PC-9 (cell line): Measurements from ENCODE around the gene BICC1. TPM values are rescaled to one million over a fixed set of nuclear protein-coding genes. Genes with fewer than 3 reads are reported as not detected.

Experiments
- BruUV-seq: library from RNA; stranded (reverse); fragments of 400-500 nt; replicated peaks from 2 replicates; lab custom pipeline; 2021; lab: Mats Ljungman, UMichigan
- CTCF ChIA-PET: fragments of 300-600 bp; sonication (Branson Sonifier 250); formaldehyde crosslinking; loops from one replicate; lab custom pipeline; 2022; ENCODE audit warnings: antibody characterized with exemption; lab: Charles Lee
- POLR2A ChIA-PET: fragments of 300-600 bp; sonication (Branson Sonifier 250); formaldehyde crosslinking; loops from one replicate; lab custom pipeline; 2022; ENCODE audit warnings: antibody characterized with exemption; ENCODE audit not compliant: unreplicated experiment; lab: Charles Lee
- DNase-seq, 2 experiments: peaks; one replicate each; pipeline versions ENCODE4 v3.0.0 to v3.0.0-alpha.2; 2015 to 2022; ENCODE audit warnings: mixed read lengths in 1 of 2
- H2AFZ ChIP-seq: fragments of 200-600 bp; sonication (generic); 2 replicates; pipeline ENCODE4 v1.8.1; 2017; ENCODE audit warnings: antibody characterized with exemption
- H3F3A ChIP-seq: fragments of 200-600 bp; sonication (generic); 2 replicates; pipeline ENCODE4 v1.8.1; 2017; ENCODE audit warnings: antibody characterized with exemption, mild to moderate bottlenecking, low read depth; ENCODE audit not compliant: insufficient read depth
- H3K27ac ChIP-seq: fragments of 200-600 bp; sonication (generic); 2 replicates; pipeline ENCODE4 v1.6.1; 2016; ENCODE audit warnings: mixed run types
- H3K27me3 ChIP-seq: fragments of 200-600 bp; sonication (generic); 2 replicates; pipeline ENCODE4 v1.6.1; 2016; ENCODE audit warnings: low read depth, mixed run types; ENCODE audit not compliant: insufficient read depth
- H3K36me3 ChIP-seq: fragments of 200-600 bp; sonication (generic); 2 replicates; pipeline ENCODE4 v1.6.1; 2016; ENCODE audit warnings: low read depth, mixed run types
- H3K4me1 ChIP-seq: fragments of 200-600 bp; sonication (generic); replicated peaks from 2 replicates; pipeline ENCODE4 v1.6.1; 2016; ENCODE audit warnings: mixed run types; ENCODE audit not compliant: insufficient read depth
- H3K4me2 ChIP-seq: fragments of 200-600 bp; sonication (generic); 2 replicates; pipeline ENCODE4 v1.6.1; 2017; ENCODE audit warnings: mixed run types
- H3K4me3 ChIP-seq: fragments of 200-600 bp; sonication (generic); 2 replicates; pipeline ENCODE4 v1.6.1; 2016; ENCODE audit warnings: mixed run types
- H3K79me2 ChIP-seq: fragments of 200-600 bp; sonication (generic); 2 replicates; pipeline ENCODE4 v1.6.1; 2017; ENCODE audit warnings: low read depth, mixed run types
- H3K9me2 ChIP-seq: fragments of 200-600 bp; sonication (generic); 2 replicates; pipeline ENCODE4 v1.8.1; 2017; ENCODE audit warnings: mild to moderate bottlenecking; ENCODE audit not compliant: insufficient read depth
- H3K9me3 ChIP-seq: fragments of 200-600 bp; sonication (generic); 2 replicates; pipeline ENCODE4 v1.8.1; 2016; ENCODE audit warnings: low read depth; ENCODE audit not compliant: insufficient read depth
- H4K20me1 ChIP-seq: fragments of 200-600 bp; sonication (generic); 2 replicates; pipeline ENCODE4 v1.8.1; 2017; ENCODE audit not compliant: insufficient read depth
- CTCF ChIP-seq: fragments of 200-600 bp; sonication (generic); conservative IDR thresholded peaks from 2 replicates; pipeline ENCODE4 v1.6.1; 2017; ENCODE audit warnings: mixed run types, antibody characterized with exemption, mild to moderate bottlenecking, moderate library complexity
- EZH2 ChIP-seq: fragments of 200-600 bp; sonication (generic); IDR thresholded peaks from 2 replicates; pipeline ENCODE4 v1.8.0; 2017; ENCODE audit warnings: antibody characterized with exemption, low read depth
- intact Hi-C: fragments of 100-400 bp; cut with micrococcal nuclease; formaldehyde crosslinking; loops from one replicate; pipeline ENCODE4 v1.10.0; 2022; ENCODE audit not compliant: unreplicated experiment
- total RNA-seq: library from RNA; stranded (reverse); gene quantifications from 2 replicates; pipeline ENCODE4 v1.2.3, GENCODE V29; 2021

BICC1 gene
- total RNA-seq, 1 experiment from 2014 or later = not detected

GRCh38 chr10:58781873-58782488 lies 269.3 kb downstream of the BICC1 start:
- ChIA-PET POLR2A (no interaction called here), CTCF (interaction anchor here (1.1 kb wide), 1 partner anchor 841 kb away, joined by 3 read pairs; no protein-coding TSS in a partner anchor)
- Histone ChIP-seq H3K36me3 (no peaks in the 10 kb centered on the region), H2AFZ (no peak overlapping the region), H3F3A (no peaks in the 10 kb centered on the region), H3K4me2 (no peak overlapping the region), H3K9me3 (no peaks in the 10 kb centered on the region), H3K27ac (no peak overlapping the region), H3K4me3 (no peak overlapping the region), H4K20me1 (no peaks in the 10 kb centered on the region), H3K79me2 (no peaks in the 10 kb centered on the region), H3K27me3 (no peaks in the 10 kb centered on the region), H3K4me1 (no peaks in the 10 kb centered on the region), H3K9me2 (no peaks in the 10 kb centered on the region)
- peak in 1 of 2 experiments; percentile 4 for DNase-seq
- BruUV-seq = no TSS peak
- intact Hi-C loops = loop anchor here (1.0 to 10.0 kb wide), 6 partner anchors 170 to 1650 kb away; no protein-coding TSS in a partner anchor
- TF ChIP-seq CTCF (peak; percentile 84), EZH2 (no peak)

GRCh38 chr10:58782876-58783851 lies 270.5 kb downstream of the BICC1 start:
- Histone ChIP-seq H3K4me1 (no peaks in the 10 kb centered on the region), H3F3A (no peaks in the 10 kb centered on the region), H3K4me2 (no peak overlapping the region), H4K20me1 (no peaks in the 10 kb centered on the region), H3K27me3 (no peaks in the 10 kb centered on the region), H3K27ac (no peak overlapping the region), H3K9me2 (no peaks in the 10 kb centered on the region), H3K4me3 (no peak overlapping the region), H3K9me3 (no peaks in the 10 kb centered on the region), H3K79me2 (no peaks in the 10 kb centered on the region), H3K36me3 (no peaks in the 10 kb centered on the region), H2AFZ (no peak overlapping the region)
- ChIA-PET POLR2A (no interaction called here), CTCF (no interaction called here)
- no TSS peak for BruUV-seq
- intact Hi-C loops = loop anchor here (1.0 to 10.0 kb wide), 6 partner anchors 169 to 1649 kb away; no protein-coding TSS in a partner anchor
- DNase-seq = no peak
- TF ChIP-seq EZH2 (no peak), CTCF (no peak)

- ChIA-PET CTCF (no interaction called here), POLR2A (no interaction called here)
- no TSS peak for BruUV-seq
Measured at GRCh38 chr10:58784361-58784760, 271.7 kb downstream of the BICC1 start.

More at GRCh38 chr10:58784361-58784760, 271.7 kb downstream of the BICC1 start:
- Histone ChIP-seq H4K20me1 (no peaks in the 10 kb centered on the region), H3K9me3 (no peaks in the 10 kb centered on the region), H3K27me3 (no peaks in the 10 kb centered on the region), H3F3A (no peaks in the 10 kb centered on the region), H3K36me3 (no peaks in the 10 kb centered on the region), H3K4me1 (no peaks in the 10 kb centered on the region), H2AFZ (no peak overlapping the region), H3K9me2 (no peaks in the 10 kb centered on the region), H3K79me2 (no peaks in the 10 kb centered on the region), H3K4me3 (no peak overlapping the region), H3K4me2 (no peak overlapping the region), H3K27ac (no peak overlapping the region)
- intact Hi-C loops = loop anchor here (5.0 to 10.0 kb wide), 2 partner anchors 1260 to 1648 kb away; no protein-coding TSS in a partner anchor
- no peak for TF ChIP-seq CTCF
- TF ChIP-seq EZH2 = no peak
- DNase-seq = no peak
